K562 (cell line): ENCODE measurements around the gene TXNRD1. TPM values are rescaled to one million over a fixed set of nuclear protein-coding genes. Genes with fewer than 3 reads are reported as not detected.

Source experiments
- ATAC-seq: fragments of 200-7000 bp; cut with Tn5 transposase; 3 replicates; pipeline ENCODE4 v1.9.1; 2020; ENCODE audit warnings: moderate library complexity
- BruUV-seq: library from RNA; stranded (reverse); fragments of 400-500 nt; replicated peaks from 2 replicates; lab custom pipeline; 2021; lab: Mats Ljungman, UMichigan
- CTCF ChIA-PET: fragments of 300-600 bp; formaldehyde crosslinking; extraction: SDS; loops from one replicate; lab custom pipeline; 2021; ENCODE audit warnings: low intra/inter-chr PET ratio; lab: Yijun Ruan, JAX
- POLR2A ChIA-PET: fragments of 300-600, 350-650 bp; sonication (Branson Sonifier 250); formaldehyde crosslinking; extraction: SDS; loops from one replicate; lab custom pipeline; 2021; ENCODE audit warnings: antibody characterized with exemption, inconsistent platforms; lab: Yijun Ruan, JAX
- DNase-seq, 4 experiments: peaks; one replicate each; pipeline versions ENCODE4 v3.0.0 to v3.0.0-alpha.2; 2011 to 2018; ENCODE audit warnings: low spot score in 3 of 4, mixed read lengths in 3 of 4; ENCODE audit errors: extremely low read depth in 1 of 4
- FAIRE-seq: peaks from 2 replicates; lab custom pipeline; 2011; peaks lifted over from hg19 to GRCh38; lab: Jason Lieb, UNC
- H2AFZ ChIP-seq: 2 replicates; pipeline ENCODE4 v1.6.0; 2011; ENCODE audit warnings: low read depth, low read length, control low read depth, inconsistent platforms
- H3K27ac ChIP-seq: fragments of 200-600 bp; 3 replicates; pipeline ENCODE4 v1.8.0; 2011; ENCODE audit warnings: low read depth, mild to moderate bottlenecking, control low read depth, inconsistent platforms, low read length, moderate library complexity, mixed read lengths; ENCODE audit errors: extremely low read depth
- H3K27me3 ChIP-seq, 2 experiments: fragments of 300-600 bp in 1 of 2; 2 replicates in 1 of 2; 3 replicates in 1 of 2; pipeline versions ENCODE4 v1.6.0 to v1.8.0; 2011; ENCODE audit warnings: inconsistent platforms in 2 of 2, low read length in 2 of 2, mild to moderate bottlenecking in 1 of 2, mixed read lengths in 1 of 2, moderate library complexity in 1 of 2; ENCODE audit not compliant: control insufficient read depth in 2 of 2, insufficient read depth in 2 of 2
- H3K36me3 ChIP-seq: fragments of 300-600 bp; 3 replicates; pipeline ENCODE4 v1.8.0; 2011; ENCODE audit warnings: mild to moderate bottlenecking, low read length, inconsistent platforms; ENCODE audit not compliant: control insufficient read depth, insufficient read depth
- H3K4me1 ChIP-seq, 2 experiments: fragments of 200-600 bp in 1 of 2; replicated peaks in 1 of 2; 2 replicates in 1 of 2; 3 replicates in 1 of 2; pipeline versions ENCODE4 v1.5.1 to v1.8.0; 2011; ENCODE audit warnings: inconsistent platforms in 2 of 2, low read length in 2 of 2, mild to moderate bottlenecking in 1 of 2, mixed read lengths in 1 of 2, moderate library complexity in 1 of 2; ENCODE audit not compliant: control insufficient read depth in 2 of 2, insufficient read depth in 2 of 2
- H3K4me2 ChIP-seq: 2 replicates; pipeline ENCODE4 v1.6.1; 2011; ENCODE audit warnings: low read length, control low read depth, inconsistent platforms, mixed read lengths; ENCODE audit not compliant: insufficient read depth
- H3K4me3 ChIP-seq: fragments of 200-600 bp; sonication (generic), shearing (Covaris generic); 2 replicates; pipeline ENCODE4 v1.5.1; 2016; ENCODE audit warnings: control low read depth, inconsistent platforms
- H3K79me2 ChIP-seq: fragments of 200-600 bp; 3 replicates; pipeline ENCODE4 v1.8.0; 2011; ENCODE audit warnings: low read length, inconsistent platforms; ENCODE audit not compliant: control insufficient read depth, insufficient read depth
- H3K9ac ChIP-seq, 2 experiments: 2 replicates each; pipeline versions ENCODE4 v1.6.0 to v1.6.1; 2011; ENCODE audit warnings: low read depth in 2 of 2, low read length in 2 of 2, control low read depth in 1 of 2, inconsistent platforms in 1 of 2, mild to moderate bottlenecking in 1 of 2, mixed read lengths in 1 of 2; ENCODE audit not compliant: insufficient read depth in 1 of 2
- H3K9me1 ChIP-seq: one replicate; pipeline ENCODE4 v1.6.0; 2011; ENCODE audit warnings: inconsistent platforms, mild to moderate bottlenecking, low read length, moderate library complexity; ENCODE audit not compliant: control insufficient read depth, insufficient read depth
- H3K9me3 ChIP-seq: replicated peaks from 2 replicates; pipeline ENCODE4 v1.5.1; 2011; ENCODE audit warnings: low read depth, low read length, inconsistent platforms; ENCODE audit not compliant: control insufficient read depth, insufficient read depth
- H4K20me1 ChIP-seq: replicated peaks from 2 replicates; pipeline ENCODE4 v1.6.1; 2011; ENCODE audit warnings: low read length, inconsistent platforms, mixed read lengths; ENCODE audit not compliant: control insufficient read depth, insufficient read depth
- FOXA3 ChIP-seq, 2 experiments: fragments of 450-650 bp in 1 of 2; sonication (generic) in 1 of 2; formaldehyde crosslinking; IDR thresholded peaks in 1 of 2; conservative IDR thresholded peaks in 1 of 2; 2 replicates each; pipeline versions ENCODE4 v1.4.0 to v1.8.0; 2020 to 2022; ENCODE audit warnings: mild to moderate bottlenecking in 2 of 2, missing genetic modification reagents in 1 of 2
- GTF2E2 ChIP-seq: fragments of 200-800 bp; sonication (Bioruptor generic); IDR thresholded peaks from 2 replicates; pipeline ENCODE4 v1.6.1; 2016; ENCODE audit warnings: missing genetic modification characterization, missing compliant biosample characterization
- HDAC2 ChIP-seq: fragments of 450-650 bp; IDR thresholded peaks from 2 replicates; pipeline ENCODE4 v1.6.1; 2016; ENCODE audit warnings: mild to moderate bottlenecking
- HDAC3 ChIP-seq: fragments of 450-650 bp; IDR thresholded peaks from 2 replicates; pipeline ENCODE4 v1.6.1; 2018; ENCODE audit warnings: borderline replicate concordance, mild to moderate bottlenecking, moderate library complexity; ENCODE audit not compliant: partially characterized antibody
- HOMEZ ChIP-seq: fragments of 250-450 bp; sonication (Bioruptor Pico); IDR thresholded peaks from 2 replicates; pipeline ENCODE4 v1.4.0; 2020; ENCODE audit warnings: mild to moderate bottlenecking, moderate library complexity
- HSF4 ChIP-seq: fragments of 250-450 bp; sonication (Bioruptor Pico); IDR thresholded peaks from 2 replicates; pipeline ENCODE4 v2.1.2; 2022; ENCODE audit warnings: mild to moderate bottlenecking, moderate library complexity, borderline replicate concordance
- LEF1 ChIP-seq: fragments of 450-650 bp; IDR thresholded peaks from 2 replicates; pipeline ENCODE4 v1.6.1; 2016; ENCODE audit warnings: mild to moderate bottlenecking
- POLR2AphosphoS5 ChIP-seq: IDR thresholded peaks from 2 replicates; pipeline ENCODE4 v1.6.1; 2011; ENCODE audit warnings: mild to moderate bottlenecking, low read depth, low read length, moderate library complexity; ENCODE audit not compliant: control insufficient read depth, insufficient read depth
- SAP30 ChIP-seq: fragments of 200-600 bp; sonication (generic); IDR thresholded peaks from 2 replicates; pipeline ENCODE4 v1.6.1; 2012; ENCODE audit warnings: borderline replicate concordance, low read depth, mild to moderate bottlenecking, moderate library complexity, low read length, control low read depth, inconsistent platforms; ENCODE audit not compliant: insufficient read depth, poor library complexity, severe bottlenecking
- ZBTB9 ChIP-seq: fragments of 450-650 bp; formaldehyde crosslinking; IDR thresholded peaks from 2 replicates; pipeline ENCODE4 v1.4.0; 2020; ENCODE audit warnings: mild to moderate bottlenecking, moderate library complexity
- ZFPM2 ChIP-seq: fragments of 250-450 bp; sonication (Bioruptor Pico); IDR thresholded peaks from 2 replicates; pipeline ENCODE4 v1.5.1; 2022; ENCODE audit warnings: mild to moderate bottlenecking
- ZNF324 ChIP-seq: fragments of 250-450 bp; sonication (Bioruptor Pico); IDR thresholded peaks from 2 replicates; pipeline ENCODE4 v1.4.0; 2020; ENCODE audit warnings: mild to moderate bottlenecking
- ZNF639 ChIP-seq, 2 experiments: fragments of 200-800 bp in 1 of 2; sonication (Bioruptor generic) in 1 of 2; sonication (generic) in 1 of 2; formaldehyde crosslinking in 1 of 2; IDR thresholded peaks in 1 of 2; conservative IDR thresholded peaks in 1 of 2; 2 replicates each; pipeline versions ENCODE4 v1.5.0 to v1.6.1; 2016 to 2020; ENCODE audit warnings: missing compliant biosample characterization in 1 of 2, missing genetic modification characterization in 1 of 2, missing genetic modification reagents in 1 of 2
- ZNF79 ChIP-seq: fragments of 250-450 bp; sonication (Bioruptor Pico); IDR thresholded peaks from 2 replicates; pipeline ENCODE4 v1.4.0; 2020; ENCODE audit warnings: low read depth, mild to moderate bottlenecking, moderate library complexity
- WGBS: fragments of 100-300 bp; shearing (Covaris generic); methylation state at CpG from one replicate; pipeline ENCODE4 v1.1.6; 2016; ENCODE audit warnings: low coverage, mixed read lengths; ENCODE audit not compliant: insufficient coverage; ENCODE audit errors: missing lambda C conversion rate; 5-methylcytosine and 5-hydroxymethylcytosine counted together
- in situ Hi-C: fragments of 300-500 bp; cut with MboI; formaldehyde crosslinking; loops from 4 replicates; pipeline ENCODE4 v1.15.0; 2018; ENCODE audit warnings: inconsistent platforms, mixed read lengths
- intact Hi-C: fragments of 100-400 bp; cut with micrococcal nuclease; formaldehyde crosslinking; loops from 2 replicates; pipeline ENCODE4 v1.14.2; 2022
- polyA plus RNA-seq, 8 experiments: library from polyadenylated mRNA; depleted of rRNA in 4 of 8; stranded (reverse) in 5 of 8; unstranded in 3 of 8; fragments of >200 nt; fragmentation: Nextera tagmentation in 2 of 8; fragmentation: Illumina TruSeq in 1 of 8; extraction: Ambion mirVana in 2 of 8; extraction: Trizol in 1 of 8; gene quantifications; 2 replicates each; pipeline versions ENCODE4 v1.2.1 to v1.2.3, GENCODE V29; 2011 to 2014; ENCODE audit warnings: inconsistent platforms in 1 of 8, missing spikeins in 1 of 8
- total RNA-seq, 7 experiments: library from RNA; depleted of rRNA in 6 of 7; stranded (reverse); fragments of >200 nt in 6 of 7; fragmentation: Illumina TruSeq in 2 of 7; extraction: Trizol in 2 of 7; gene quantifications; 2 replicates each; pipeline versions ENCODE4 v1.2.1 to v1.2.3, GENCODE V29; 2011 to 2021; ENCODE audit warnings: low replicate concordance in 1 of 7

TXNRD1 gene
- total and polyA plus RNA-seq, 9 of the 15 experiments (the other 6 are each of a cell fraction or from before 2014, with no cell fraction given) = 107 to 189 (median 146) TPM

DNA sequence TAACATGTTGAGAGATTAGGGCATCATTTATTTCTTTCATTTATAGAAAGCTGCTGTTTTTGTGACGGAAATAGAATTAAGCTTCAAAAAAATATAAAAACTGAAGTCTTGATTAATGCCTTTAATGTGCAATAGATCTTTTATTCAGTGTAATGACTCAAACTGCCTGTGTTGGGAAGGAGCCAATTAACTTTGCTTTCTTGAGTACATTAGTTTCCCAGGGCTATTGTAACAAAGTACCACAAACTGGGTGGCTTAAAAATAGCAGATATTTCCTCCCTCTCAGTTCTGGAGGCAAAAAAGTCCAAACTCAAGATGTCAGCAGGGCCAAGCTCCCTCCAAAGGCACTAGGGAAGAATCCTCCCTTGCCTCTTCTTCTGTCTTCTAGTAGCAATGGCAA is 124.6 kb downstream of the TXNRD1 start (continued):
- TF ChIP-seq SAP30 = no peak
- no peak for TF ChIP-seq ZNF79 (CRISPR knock-in tag)
- TF ChIP-seq ZFPM2 (CRISPR knock-in tag) = no peak

GRCh38 chr12:104340925-104341611 is 125.5 kb downstream of the TXNRD1 start:
- Histone ChIP-seq H3K4me1 (no peaks in the 10 kb centered on the region), H3K4me3 (no peak overlapping the region), H3K27ac (no peak overlapping the region), H3K9me1 (no peaks in the 10 kb centered on the region), H3K9me3 (no peaks in the 10 kb centered on the region; the same call in 1 of the 2 replicates), H4K20me1 (no peaks in the 10 kb centered on the region), H3K4me2 (no peak overlapping the region), H3K79me2 (peaks cover 8% of the 10 kb centered on the region; the same call in 1 of the 3 replicates), H3K27me3 (no peaks in the 10 kb centered on the region), H3K9ac (no peak overlapping the region), H3K36me3 (peaks cover 86% of the 10 kb centered on the region), H2AFZ (no peak overlapping the region)
- BruUV-seq = no TSS peak
- FAIRE-seq (no peak), DNase-seq (no peak), ATAC-seq (no peak; the same call in 2 of the 3 replicates)
- intact Hi-C loops = no loop called here
- CTCF ChIA-PET = no interaction called here
- TF ChIP-seq ZBTB9 (no peak), HDAC3 (no peak), ZNF324 (CRISPR knock-in tag) (no peak), HOMEZ (no peak), GTF2E2 (no peak), FOXA3 (CRISPR knock-in tag; conservative IDR thresholded peaks at IDR 0.05 in 1 of 2, IDR thresholded peaks at IDR 0.05 in 1 of 2) (0 out of 4 replicates have a peak, but pooled peaks of 1 of the 2 experiments have one; percentile 37), LEF1 (no peak), ZNF639 (CRISPR knock-in tag; conservative IDR thresholded peaks at IDR 0.05 in 1 of 2, IDR thresholded peaks at IDR 0.05 in 1 of 2) (no peak), HSF4 (CRISPR knock-in tag) (no peak), POLR2AphosphoS5 (peak; percentile 9; the same call in 1 of the 2 replicates), HDAC2 (no peak)
- 83% methylated on average over 6 of the region's 6 CpGs for WGBS
- POLR2A ChIA-PET = interaction anchor here (0.6 to 1.8 kb wide), 8 partner anchors 8 to 121 kb away, joined by 3 to 8 read pairs (median 3); no protein-coding TSS in a partner anchor
- in situ Hi-C loops = no loop called here
